Measurements from ENCODE around the gene ERP29. TPM values are rescaled to one million over a fixed set of nuclear protein-coding genes. Genes with fewer than 3 reads are reported as not detected.

ERP29 gene
- total and polyA plus RNA-seq, 2 of the 13 experiments (the other 11 are each of a cell fraction or from before 2014, with no cell fraction given), result 111 to 147 TPM

GRCh38 chr12:112013601-112014402 is 576 bp downstream of the ERP29 start (continued):
- TF ChIP-seq ZNF784 (CRISPR knock-in tag; IDR thresholded peaks at IDR 0.05; ENCODE audit: borderline replicate concordance), result peak; percentile 70; the same call in 1 of the 2 replicates
- TF ChIP-seq GPBP1L1 (CRISPR knock-in tag; IDR thresholded peaks at IDR 0.05), result no peak
- TF ChIP-seq E2F5 (CRISPR knock-in tag; conservative IDR thresholded peaks at IDR 0.05), result no peak
- TF ChIP-seq PRMT3 (CRISPR knock-in tag; IDR thresholded peaks at IDR 0.05; ENCODE audit: borderline replicate concordance, low read depth), result no peak
- TF ChIP-seq YEATS4 (CRISPR knock-in tag; IDR thresholded peaks at IDR 0.05; ENCODE audit: borderline replicate concordance), result peak; percentile 26; the same call in 1 of the 2 replicates
- no peak for TF ChIP-seq ZFP1 (CRISPR knock-in tag; IDR thresholded peaks at IDR 0.05)
- TF ChIP-seq, protein P1, sequence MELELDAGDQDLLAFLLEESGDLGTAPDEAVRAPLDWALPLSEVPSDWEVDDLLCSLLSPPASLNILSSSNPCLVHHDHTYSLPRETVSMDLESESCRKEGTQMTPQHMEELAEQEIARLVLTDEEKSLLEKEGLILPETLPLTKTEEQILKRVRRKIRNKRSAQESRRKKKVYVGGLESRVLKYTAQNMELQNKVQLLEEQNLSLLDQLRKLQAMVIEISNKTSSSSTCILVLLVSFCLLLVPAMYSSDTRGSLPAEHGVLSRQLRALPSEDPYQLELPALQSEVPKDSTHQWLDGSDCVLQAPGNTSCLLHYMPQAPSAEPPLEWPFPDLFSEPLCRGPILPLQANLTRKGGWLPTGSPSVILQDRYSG (CRISPR knock-in tag; IDR thresholded peaks at IDR 0.05), result no peak
- TF ChIP-seq, protein P2, sequence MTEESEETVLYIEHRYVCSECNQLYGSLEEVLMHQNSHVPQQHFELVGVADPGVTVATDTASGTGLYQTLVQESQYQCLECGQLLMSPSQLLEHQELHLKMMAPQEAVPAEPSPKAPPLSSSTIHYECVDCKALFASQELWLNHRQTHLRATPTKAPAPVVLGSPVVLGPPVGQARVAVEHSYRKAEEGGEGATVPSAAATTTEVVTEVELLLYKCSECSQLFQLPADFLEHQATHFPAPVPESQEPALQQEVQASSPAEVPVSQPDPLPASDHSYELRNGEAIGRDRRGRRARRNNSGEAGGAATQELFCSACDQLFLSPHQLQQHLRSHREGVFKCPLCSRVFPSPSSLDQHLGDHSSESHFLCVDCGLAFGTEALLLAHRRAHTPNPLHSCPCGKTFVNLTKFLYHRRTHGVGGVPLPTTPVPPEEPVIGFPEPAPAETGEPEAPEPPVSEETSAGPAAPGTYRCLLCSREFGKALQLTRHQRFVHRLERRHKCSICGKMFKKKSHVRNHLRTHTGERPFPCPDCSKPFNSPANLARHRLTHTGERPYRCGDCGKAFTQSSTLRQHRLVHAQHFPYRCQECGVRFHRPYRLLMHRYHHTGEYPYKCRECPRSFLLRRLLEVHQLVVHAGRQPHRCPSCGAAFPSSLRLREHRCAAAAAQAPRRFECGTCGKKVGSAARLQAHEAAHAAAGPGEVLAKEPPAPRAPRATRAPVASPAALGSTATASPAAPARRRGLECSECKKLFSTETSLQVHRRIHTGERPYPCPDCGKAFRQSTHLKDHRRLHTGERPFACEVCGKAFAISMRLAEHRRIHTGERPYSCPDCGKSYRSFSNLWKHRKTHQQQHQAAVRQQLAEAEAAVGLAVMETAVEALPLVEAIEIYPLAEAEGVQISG (CRISPR knock-in tag; IDR thresholded peaks at IDR 0.05), result no peak
- TF ChIP-seq ZNF232 (CRISPR knock-in tag; IDR thresholded peaks at IDR 0.05; ENCODE audit: borderline replicate concordance), result no peak
- no peak; the same call in 1 of the 2 replicates for TF ChIP-seq KLF6 (CRISPR knock-in tag; IDR thresholded peaks at IDR 0.05)
- TF ChIP-seq ZBTB42 (CRISPR knock-in tag; IDR thresholded peaks at IDR 0.05), result no peak
- no peak; the same call in 1 of the 2 replicates for TF ChIP-seq JUNB (CRISPR knock-in tag; IDR thresholded peaks at IDR 0.05; ENCODE audit: borderline replicate concordance)
- peak; percentile 50 for TF ChIP-seq NR1H2 (CRISPR knock-in tag; IDR thresholded peaks at IDR 0.05; ENCODE audit: borderline replicate concordance, low read depth)
- TF ChIP-seq ZNF431 (CRISPR knock-in tag; IDR thresholded peaks at IDR 0.05; ENCODE audit: borderline replicate concordance, low read depth), result no peak
- 0 out of 2 replicates have a peak, but pooled peaks have one; percentile 26 for TF ChIP-seq KDM4B (CRISPR knock-in tag; IDR thresholded peaks at IDR 0.05)
- no peak for TF ChIP-seq ZNF235 (CRISPR knock-in tag; IDR thresholded peaks at IDR 0.05; ENCODE audit: borderline replicate concordance)
- TF ChIP-seq ZNF614 (CRISPR knock-in tag; IDR thresholded peaks at IDR 0.05; ENCODE audit: borderline replicate concordance), result peak; percentile 64; the same call in 1 of the 2 replicates
- no peak for TF ChIP-seq NFATC3 (CRISPR knock-in tag; IDR thresholded peaks at IDR 0.05)
- peak; percentile 60; the same call in 1 of the 2 replicates for TF ChIP-seq JUN (CRISPR knock-in tag; IDR thresholded peaks at IDR 0.05)
